GM12892 (cell line): Measurements from ENCODE around the gene PRODH2.

Experiments
- POLR2A ChIP-seq: IDR thresholded peaks from 2 replicates; pipeline ENCODE4 v1.6.1; 2011; ENCODE audit warnings: low read depth, low read length, control low read depth
- TAF1 ChIP-seq: IDR thresholded peaks from 2 replicates; pipeline ENCODE4 v1.6.1; 2011; ENCODE audit warnings: low read depth, mild to moderate bottlenecking, control low read depth, low read length, borderline replicate concordance

DNA sequence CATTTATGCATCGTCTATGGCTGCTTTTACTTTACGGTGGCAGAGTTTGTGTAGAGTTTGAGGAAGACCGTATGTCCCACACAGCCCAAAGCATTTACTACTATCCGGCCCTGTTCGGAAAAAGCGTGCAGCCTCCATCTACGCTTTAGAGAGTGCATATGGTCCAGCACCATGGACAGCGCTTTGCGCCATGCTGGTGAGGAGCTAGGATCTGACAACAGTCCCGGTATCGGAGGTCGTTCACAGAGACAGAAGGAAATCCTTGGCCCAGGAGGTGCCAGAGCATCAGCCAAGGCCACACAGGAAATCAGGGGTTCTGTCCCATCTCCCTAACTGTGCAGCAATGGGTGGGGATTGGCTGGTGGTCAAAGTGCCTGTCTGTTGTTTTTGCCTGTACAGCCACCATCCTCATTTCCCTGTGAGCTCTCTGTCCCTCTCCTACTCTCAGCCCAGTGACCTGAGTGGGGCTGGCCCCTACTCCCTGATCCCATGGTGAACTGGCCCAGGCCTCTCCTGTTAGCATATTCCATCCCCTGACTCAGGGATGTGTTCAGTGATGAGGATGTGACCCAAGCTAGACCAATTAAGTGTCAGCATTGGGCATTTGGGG, 16.2 kb upstream of the PRODH2 start:
- TF ChIP-seq TAF1 (no peak), POLR2A (no peak)
